MM.1S (cell line): ENCODE measurements around the gene GALM.

Experiments used
- DNase-seq: peaks from one replicate; pipeline ENCODE4 v3.0.0-alpha.2; 2015
- H2AFZ ChIP-seq: fragments of 300-600 bp; sonication (generic); 2 replicates; pipeline ENCODE4 v1.6.0; 2016; ENCODE audit warnings: antibody characterized with exemption, low read length
- H3F3A ChIP-seq: fragments of 300-600 bp; sonication (generic); 2 replicates; pipeline ENCODE4 v1.6.1; 2016; ENCODE audit warnings: mild to moderate bottlenecking, antibody characterized with exemption, low read length, moderate library complexity, mixed read lengths; ENCODE audit not compliant: insufficient read depth
- H3K27ac ChIP-seq: fragments of 300-600 bp; sonication (generic); 2 replicates; pipeline ENCODE4 v1.5.1; 2016; ENCODE audit warnings: mild to moderate bottlenecking, low read length
- H3K27me3 ChIP-seq: fragments of 300-600 bp; sonication (generic); replicated peaks from 2 replicates; pipeline ENCODE4 v1.6.0; 2016; ENCODE audit warnings: low read length; ENCODE audit not compliant: insufficient read depth
- H3K36me3 ChIP-seq: fragments of 300-600 bp; sonication (generic); replicated peaks from 2 replicates; pipeline ENCODE4 v1.6.1; 2016; ENCODE audit warnings: mild to moderate bottlenecking, low read length, mixed read lengths; ENCODE audit not compliant: insufficient read depth
- H3K4me1 ChIP-seq: fragments of 300-600 bp; sonication (generic); 2 replicates; pipeline ENCODE4 v1.6.1; 2016; ENCODE audit warnings: low read length, mixed read lengths
- H3K4me2 ChIP-seq: fragments of 300-600 bp; sonication (generic); 2 replicates; pipeline ENCODE4 v1.6.0; 2016; ENCODE audit warnings: low read depth, low read length
- H3K4me3 ChIP-seq: fragments of 300-600 bp; sonication (generic); 2 replicates; pipeline ENCODE4 v1.5.1; 2016; ENCODE audit warnings: low read length, mixed read lengths
- H3K79me2 ChIP-seq: fragments of 300-600 bp; sonication (generic); 2 replicates; pipeline ENCODE4 v1.6.1; 2016; ENCODE audit warnings: mixed run types, low read length, mixed read lengths
- H3K9ac ChIP-seq: fragments of 300-600 bp; sonication (generic); 2 replicates; pipeline ENCODE4 v1.6.1; 2016; ENCODE audit warnings: low read length, mixed read lengths
- H3K9me2 ChIP-seq: fragments of 300-600 bp; sonication (generic); replicated peaks from 2 replicates; pipeline ENCODE4 v1.6.1; 2016; ENCODE audit warnings: mild to moderate bottlenecking, low read length, mixed read lengths; ENCODE audit not compliant: insufficient read depth
- H3K9me3 ChIP-seq: fragments of 300-600 bp; sonication (generic); replicated peaks from 2 replicates; pipeline ENCODE4 v1.6.1; 2016; ENCODE audit warnings: mild to moderate bottlenecking, low read length, mixed read lengths; ENCODE audit not compliant: insufficient read depth
- H4K20me1 ChIP-seq: fragments of 300-600 bp; sonication (generic); 2 replicates; pipeline ENCODE4 v1.6.1; 2016; ENCODE audit warnings: mild to moderate bottlenecking, low read length, moderate library complexity, mixed read lengths; ENCODE audit not compliant: insufficient read depth
- EZH2 ChIP-seq: fragments of 300-600 bp; sonication (generic); optimal IDR thresholded peaks from 2 replicates; pipeline ENCODE3; 2017; ENCODE audit warnings: low read depth, mild to moderate bottlenecking, antibody characterized with exemption, low read length, mixed read lengths
- EZH2phosphoT487 ChIP-seq: fragments of 300-600 bp; sonication (generic); IDR thresholded peaks from 2 replicates; pipeline ENCODE4 v1.6.1; 2018; ENCODE audit warnings: antibody characterized with exemption, low read length
- TF ChIP-seq, protein P1 (sequence below): fragments of 300-600 bp; sonication (generic); IDR thresholded peaks from 2 replicates; pipeline ENCODE4 v1.5.1; 2016; ENCODE audit warnings: antibody characterized with exemption, low read length, mixed read lengths

GALM gene

GRCh38 chr2:38683766-38684165 is 17.9 kb downstream of the GALM start:
- TF ChIP-seq EZH2, result no peak
- TF ChIP-seq, protein P1, sequence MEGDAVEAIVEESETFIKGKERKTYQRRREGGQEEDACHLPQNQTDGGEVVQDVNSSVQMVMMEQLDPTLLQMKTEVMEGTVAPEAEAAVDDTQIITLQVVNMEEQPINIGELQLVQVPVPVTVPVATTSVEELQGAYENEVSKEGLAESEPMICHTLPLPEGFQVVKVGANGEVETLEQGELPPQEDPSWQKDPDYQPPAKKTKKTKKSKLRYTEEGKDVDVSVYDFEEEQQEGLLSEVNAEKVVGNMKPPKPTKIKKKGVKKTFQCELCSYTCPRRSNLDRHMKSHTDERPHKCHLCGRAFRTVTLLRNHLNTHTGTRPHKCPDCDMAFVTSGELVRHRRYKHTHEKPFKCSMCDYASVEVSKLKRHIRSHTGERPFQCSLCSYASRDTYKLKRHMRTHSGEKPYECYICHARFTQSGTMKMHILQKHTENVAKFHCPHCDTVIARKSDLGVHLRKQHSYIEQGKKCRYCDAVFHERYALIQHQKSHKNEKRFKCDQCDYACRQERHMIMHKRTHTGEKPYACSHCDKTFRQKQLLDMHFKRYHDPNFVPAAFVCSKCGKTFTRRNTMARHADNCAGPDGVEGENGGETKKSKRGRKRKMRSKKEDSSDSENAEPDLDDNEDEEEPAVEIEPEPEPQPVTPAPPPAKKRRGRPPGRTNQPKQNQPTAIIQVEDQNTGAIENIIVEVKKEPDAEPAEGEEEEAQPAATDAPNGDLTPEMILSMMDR, result no peak
- no peak for TF ChIP-seq EZH2phosphoT487
- H3K79me2 ChIP-seq, result peaks cover 53% of the 10 kb centered on the region
- H3K9me2 ChIP-seq, result no peaks in the 10 kb centered on the region
- H3K27ac ChIP-seq, result no peak overlapping the region
- H3K4me1 ChIP-seq, result peaks cover 15% of the 10 kb centered on the region
- H3K4me2 ChIP-seq, result no peak overlapping the region
- no peak overlapping the region for H3K9ac ChIP-seq
- no peaks in the 10 kb centered on the region for H3K27me3 ChIP-seq
- DNase-seq, result no peak
- H3F3A ChIP-seq, result peaks cover 26% of the 10 kb centered on the region
- no peaks in the 10 kb centered on the region for H3K9me3 ChIP-seq
- H2AFZ ChIP-seq, result no peak overlapping the region
- no peak overlapping the region for H3K4me3 ChIP-seq
- H3K36me3 ChIP-seq, result no peaks in the 10 kb centered on the region
- no peaks in the 10 kb centered on the region for H4K20me1 ChIP-seq

DNA sequence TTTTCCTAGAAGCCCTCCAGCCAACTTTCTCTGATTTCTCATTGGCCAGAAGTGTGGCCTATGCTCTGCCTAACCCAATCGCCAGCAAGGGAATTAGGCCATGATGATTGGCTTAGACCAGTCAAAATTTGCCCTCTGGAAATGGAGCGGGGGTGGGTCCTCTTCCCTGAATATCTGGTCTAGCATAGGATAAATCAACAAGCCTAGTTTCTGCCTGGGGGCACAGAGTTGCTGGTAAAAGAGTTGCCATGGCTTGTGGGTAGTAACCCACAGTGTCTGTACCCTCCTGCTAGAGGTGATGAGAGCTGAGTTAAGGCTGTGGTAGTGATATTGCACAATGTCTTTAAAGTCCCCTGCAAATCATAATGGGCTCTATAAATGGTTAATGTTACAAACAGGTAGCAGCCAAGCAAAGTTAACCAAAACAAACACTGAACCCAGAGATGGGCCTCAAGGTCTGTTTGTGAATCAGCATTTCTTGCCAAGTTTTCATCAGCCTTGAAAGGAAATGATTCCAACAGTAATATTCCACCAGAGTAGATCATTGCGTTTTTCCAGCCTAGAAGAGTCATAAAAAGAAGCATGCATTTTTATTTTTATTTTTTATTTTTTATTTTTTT is 19.3 kb downstream of the GALM start:
- DNase-seq, result no peak
- Histone ChIP-seq H3K9ac (no peak overlapping the region), H3K36me3 (no peaks in the 10 kb centered on the region)

DNA sequence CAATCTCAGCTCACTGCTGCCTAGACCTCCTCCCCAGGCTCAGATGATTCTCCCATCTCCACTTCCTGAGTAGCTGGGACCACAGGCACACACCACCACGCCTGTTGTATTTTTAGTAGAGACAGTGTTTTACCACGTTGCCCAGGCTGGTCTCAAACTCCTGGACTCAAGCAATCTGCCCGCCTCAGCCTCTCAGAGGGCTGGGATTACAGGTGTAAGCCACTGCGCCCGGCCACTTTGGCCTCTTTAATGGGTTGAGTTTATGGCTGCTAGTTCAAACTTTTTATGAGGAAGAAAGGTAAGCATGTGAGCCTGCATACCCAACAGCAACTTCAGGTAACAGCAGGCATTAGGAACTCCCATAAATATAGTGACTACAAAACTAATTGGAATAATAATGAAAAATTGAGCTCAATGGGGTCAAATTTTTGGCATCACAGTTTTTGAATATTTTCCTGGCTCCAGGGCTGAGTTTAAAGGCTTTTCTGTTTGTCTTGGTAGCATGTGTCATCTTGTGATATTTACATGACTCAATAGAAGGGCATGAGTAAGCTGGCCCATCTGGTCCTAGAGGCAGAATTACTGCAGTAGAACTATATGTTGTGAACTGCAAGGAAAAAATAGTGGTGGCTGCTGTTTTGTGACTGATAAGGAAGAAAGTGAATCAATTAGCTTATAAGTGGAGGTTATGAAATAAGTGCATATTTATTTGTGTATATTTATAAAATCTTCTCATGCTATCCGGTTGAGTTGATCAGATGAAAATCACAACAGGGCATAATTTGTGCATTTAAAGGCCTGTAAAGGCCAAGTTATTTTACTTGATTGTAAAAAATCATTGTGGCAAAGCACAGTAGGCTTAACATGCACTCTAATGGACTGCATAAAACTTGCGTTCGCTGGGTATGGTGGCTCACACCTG is 24.8 kb downstream of the GALM start:
- Histone ChIP-seq H3K4me2 (no peak overlapping the region), H3K27me3 (no peaks in the 10 kb centered on the region), H3K4me3 (no peak overlapping the region), H3F3A (no peaks in the 10 kb centered on the region), H4K20me1 (no peaks in the 10 kb centered on the region), H2AFZ (no peak overlapping the region), H3K36me3 (no peaks in the 10 kb centered on the region), H3K27ac (no peak overlapping the region), H3K4me1 (no peaks in the 10 kb centered on the region), H3K9ac (no peak overlapping the region), H3K9me3 (no peaks in the 10 kb centered on the region), H3K79me2 (peaks cover 34% of the 10 kb centered on the region), H3K9me2 (no peaks in the 10 kb centered on the region)
- no peak for TF ChIP-seq EZH2phosphoT487
- no peak for TF ChIP-seq EZH2
- TF ChIP-seq, protein P1, result no peak
- no peak for DNase-seq

More for the DNA sequence above, 19.3 kb downstream of the GALM start:
- Histone ChIP-seq H3K4me1 (peaks cover 15% of the 10 kb centered on the region), H3K9me3 (no peaks in the 10 kb centered on the region), H3K79me2 (peaks cover 48% of the 10 kb centered on the region), H3F3A (peaks cover 26% of the 10 kb centered on the region), H2AFZ (no peak overlapping the region), H3K27me3 (no peaks in the 10 kb centered on the region), H3K27ac (no peak overlapping the region), H3K9me2 (no peaks in the 10 kb centered on the region), H3K4me2 (no peak overlapping the region), H3K4me3 (no peak overlapping the region), H4K20me1 (no peaks in the 10 kb centered on the region)
- TF ChIP-seq EZH2phosphoT487, result no peak
- TF ChIP-seq EZH2, result no peak
- TF ChIP-seq, protein P1, result no peak
